Right lobe of liver (tissue), 6 donors: ENCODE measurements around the gene PARD6G. TPM values are rescaled to one million over a fixed set of nuclear protein-coding genes. Genes with fewer than 3 reads are reported as not detected.

Source experiments
- ATAC-seq, 4 donors: fragments of 200-7000 bp; cut with Tn5 transposase; one replicate each; pipeline ENCODE4 v1.9.1; 2020; ENCODE audit warnings: mild to moderate bottlenecking in 4 of 4, moderate library complexity in 4 of 4
- DNase-seq, 3 donors: peaks; one replicate each; pipeline ENCODE4 v3.0.0-alpha.2; 2020
- H3K27ac ChIP-seq, 3 donors: fragments of 200-600 bp; one replicate each; pipeline ENCODE4 v1.8.0; 2022
- H3K27me3 ChIP-seq, 2 donors: fragments of 200-600 bp; one replicate each; pipeline ENCODE4 v1.8.0; 2022
- H3K36me3 ChIP-seq, 4 donors: fragments of 200-600 bp; sonication (generic) in 1 of 4; one replicate each; pipeline versions ENCODE4 v1.5.1 to v1.8.0; 2017 to 2022; ENCODE audit warnings: control low read depth in 1 of 4
- H3K4me1 ChIP-seq, 4 donors: fragments of 200-600 bp; sonication (generic) in 1 of 4; one replicate each; pipeline versions ENCODE4 v1.5.1 to v1.8.0; 2017 to 2022; ENCODE audit warnings: control low read depth in 1 of 4
- H3K4me3 ChIP-seq, 3 donors: fragments of 200-600 bp; one replicate each; pipeline ENCODE4 v1.8.0; 2022
- H3K9me3 ChIP-seq, 4 donors: fragments of 200-600 bp; sonication (generic) in 1 of 4; one replicate each; pipeline versions ENCODE4 v1.5.1 to v1.8.0; 2017 to 2022; ENCODE audit warnings: control low read depth in 1 of 4
- CTCF ChIP-seq, 4 donors: fragments of 200-600 bp in 3 of 4; fragments of 450-650 bp in 1 of 4; IDR thresholded peaks; one replicate each; pipeline versions ENCODE4 v1.5.1 to v1.8.0; 2016 to 2022; ENCODE audit warnings: antibody characterized with exemption in 4 of 4, mild to moderate bottlenecking in 2 of 4
- POLR2A ChIP-seq: fragments of 450-650 bp; IDR thresholded peaks from one replicate; pipeline ENCODE4 v1.6.1; 2017; ENCODE audit warnings: antibody characterized with exemption, mild to moderate bottlenecking
- WGBS: methylation state at CpG from one replicate; pipeline ENCODE4 v1.1.6; 2018; ENCODE audit warnings: low coverage, low lambda C conversion rate; ENCODE audit not compliant: insufficient coverage; ENCODE audit errors: missing lambda C conversion rate; 5-methylcytosine and 5-hydroxymethylcytosine counted together
- intact Hi-C, 2 donors: fragments of 100-400 bp; cut with DNase I; formaldehyde crosslinking; loops; one replicate each; pipeline versions ENCODE4 v1.11.2 to v1.14.1; 2022
- total RNA-seq, 6 experiments: library from RNA; depleted of rRNA in 2 of 6; stranded (reverse); fragments of >200 nt in 2 of 6; fragmentation: NEBNext Ultra II Directional in 3 of 6; extraction: Animal tissue kit (Norgen Biotek cat#: 25700) in 3 of 6; gene quantifications; one replicate each; pipeline versions ENCODE4 v1.1.0 to v1.2.4, GENCODE V29; 2016 to 2023
- donor health status: DM: no; HTN: yes; CAD: no.
- donor health status: DM: no; HTN: no; CAD: no.
- donor health status: DM: no; HTN: no; CAD: no.
- donor health status: DM: no; HTN: yes; CAD: no.
- donor health status: DM: no; HTN: yes; CAD: no.

The PARD6G gene
- total RNA-seq, 6 experiments from 2014 or later: 1.1 to 5.5 (median 2.1) TPM

GRCh38 chr18:80127635-80128034, 119.7 kb downstream of the PARD6G start:
- no peak overlapping the region for H3K4me3 ChIP-seq
- no peak overlapping the region for H3K27ac ChIP-seq
- WGBS: 20% methylated on average over 1 of the region's 1 CpG
- no peaks in the 10 kb centered on the region for H3K27me3 ChIP-seq
- H3K4me1 ChIP-seq: peaks cover 0 to 3% (median 0%) of the 10 kb centered on the region in 4 donors
- intact Hi-C loops: no loop called here
- no peaks in the 10 kb centered on the region for H3K9me3 ChIP-seq
- TF ChIP-seq POLR2A (no peak), CTCF (IDR thresholded peaks at IDR 0.05) (no peak)
- ATAC-seq (peak; percentile 56 to 90 (median 66)), DNase-seq (no peak)
- H3K36me3 ChIP-seq: peaks cover 0 to 1% (median 0%) of the 10 kb centered on the region in 4 donors

GRCh38 chr18:80126797-80127196, 120.5 kb downstream of the PARD6G start:
- peaks cover 0 to 3% (median 0%) of the 10 kb centered on the region in 4 donors for H3K4me1 ChIP-seq
- no peaks in the 10 kb centered on the region for H3K27me3 ChIP-seq
- TF ChIP-seq POLR2A (no peak), CTCF (IDR thresholded peaks at IDR 0.05) (no peak)
- H3K27ac ChIP-seq: no peak overlapping the region
- H3K9me3 ChIP-seq: no peaks in the 10 kb centered on the region
- no peak overlapping the region for H3K4me3 ChIP-seq
- WGBS: 94% methylated on average over 9 of the region's 9 CpGs
- ATAC-seq (no peak), DNase-seq (no peak)
- peaks cover 0 to 1% (median 0%) of the 10 kb centered on the region in 4 donors for H3K36me3 ChIP-seq
- intact Hi-C loops: no loop called here

GRCh38 chr18:80124131-80124530, 123.2 kb downstream of the PARD6G start:
- Histone ChIP-seq H3K4me1 (peaks cover 0 to 3% (median 0%) of the 10 kb centered on the region in 4 donors), H3K27me3 (no peaks in the 10 kb centered on the region), H3K9me3 (no peaks in the 10 kb centered on the region), H3K27ac (no peak overlapping the region), H3K4me3 (no peak overlapping the region), H3K36me3 (peaks cover 0 to 10% (median under 1%) of the 10 kb centered on the region in 4 donors)
- TF ChIP-seq POLR2A (no peak), CTCF (IDR thresholded peaks at IDR 0.05) (no peak)
- ATAC-seq (no peak), DNase-seq (no peak)
- intact Hi-C loops: no loop called here

GRCh38 chr18:80120932-80121331, 126.4 kb downstream of the PARD6G start:
- TF ChIP-seq CTCF (IDR thresholded peaks at IDR 0.05) (no peak), POLR2A (no peak)
- no peaks in the 10 kb centered on the region for H3K9me3 ChIP-seq
- no peaks in the 10 kb centered on the region for H3K27me3 ChIP-seq
- no peak for DNase-seq
- intact Hi-C loops: no loop called here
- WGBS: 82% methylated on average over 1 of the region's 1 CpG
- ATAC-seq: no peak
- H3K4me3 ChIP-seq: no peak overlapping the region
- no peaks in the 10 kb centered on the region for H3K4me1 ChIP-seq
- peaks cover 0 to 23% (median 7%) of the 10 kb centered on the region in 4 donors for H3K36me3 ChIP-seq
- H3K27ac ChIP-seq: no peak overlapping the region

GRCh38 chr18:80119111-80119510, 128.2 kb downstream of the PARD6G start:
- Histone ChIP-seq H3K36me3 (peaks cover 0 to 23% (median 7%) of the 10 kb centered on the region in 4 donors), H3K4me1 (no peaks in the 10 kb centered on the region), H3K4me3 (no peak overlapping the region), H3K9me3 (no peaks in the 10 kb centered on the region), H3K27me3 (no peaks in the 10 kb centered on the region), H3K27ac (no peak overlapping the region)
- ATAC-seq (no peak), DNase-seq (no peak)
- 90% methylated on average over 6 of the region's 6 CpGs for WGBS
- intact Hi-C loops: no loop called here
- TF ChIP-seq POLR2A: no peak
- no peak for TF ChIP-seq CTCF (IDR thresholded peaks at IDR 0.05)
